Kasumi-1 (cell line): ENCODE measurements around the gene FMO2.
A peak's percentile ranks its signal among the peaks of the same experiment; 100 is the strongest.

Source experiments
- DNase-seq, 2 experiments: peaks; one replicate each; lab custom pipeline; 2025; lab: John Stamatoyannopoulos, UW

Gene FMO2

GRCh38 chr1:171174560-171175294 lies 10.4 kb upstream of the FMO2 start:
- DNase-seq, result no peak

- no peak for DNase-seq
These were observed 7.8 kb upstream of the FMO2 start for GRCh38 chr1:171177261-171177660.

- no peak for DNase-seq
These were observed 5.5 kb upstream of the FMO2 start for GRCh38 chr1:171179318-171180227.

- no peak for DNase-seq
These were observed 4.4 kb upstream of the FMO2 start for GRCh38 chr1:171180670-171181069.

GRCh38 chr1:171188388-171189266 lies 3.5 kb downstream of the FMO2 start:
- peak; percentile 61 to 65 for DNase-seq

GRCh38 chr1:171191992-171192391 lies 6.9 kb downstream of the FMO2 start:
- DNase-seq, result no peak

- no peak for DNase-seq
These were observed 10.7 kb downstream of the FMO2 start for GRCh38 chr1:171195767-171196166.

- no peak for DNase-seq
These were observed 11.3 kb downstream of the FMO2 start for GRCh38 chr1:171196351-171196750.

GRCh38 chr1:171198081-171198480 lies 13.0 kb downstream of the FMO2 start:
- no peak for DNase-seq

- no peak for DNase-seq
These were observed 19.2 kb downstream of the FMO2 start for GRCh38 chr1:171204296-171204695.

GRCh38 chr1:171206204-171206977 lies 21.3 kb downstream of the FMO2 start:
- DNase-seq, result no peak

- no peak for DNase-seq
These were observed 21.9 kb downstream of the FMO2 start for GRCh38 chr1:171206978-171207355.

- DNase-seq, result no peak
These were observed 22.3 kb downstream of the FMO2 start for GRCh38 chr1:171207377-171207776.

GRCh38 chr1:171210355-171210754 lies 25.3 kb downstream of the FMO2 start:
- no peak for DNase-seq

- DNase-seq, result peak; percentile 41 to 51
These were observed 27.7 kb downstream of the FMO2 start for GRCh38 chr1:171212607-171213351.

- DNase-seq, result no peak
These were observed 28.7 kb downstream of the FMO2 start for GRCh38 chr1:171213559-171214454.

- DNase-seq, result no peak
These were observed 32.8 kb downstream of the FMO2 start for GRCh38 chr1:171217658-171218443.

- DNase-seq, result no peak
These were observed 33.6 kb downstream of the FMO2 start for GRCh38 chr1:171218661-171219060.
